Measurements from ENCODE around the gene SV2B.
"Not testable (repeated sequence)": the region's sequence is repeated elsewhere in the genome, so short reads cannot be mapped to it uniquely, and the experiment has no call there.

Gene SV2B

GRCh38 chr15:91073077-91073476 lies 27.0 kb upstream of the SV2B start:
- Histone ChIP-seq H3K4me2 (ENCODE audit: low read length) (no peak overlapping the region), H3K18ac (ENCODE audit: low read length) (no peak overlapping the region), H4K91ac (ENCODE audit: low read depth, low read length) (no peak overlapping the region), H3K23ac (ENCODE audit: low read length) (no peak overlapping the region), H2BK12ac (ENCODE audit: low read length) (no peak overlapping the region), H3K79me2 (ENCODE audit: control insufficient read depth, insufficient read depth, low read length, poor library complexity) (no peaks in the 10 kb centered on the region), H3K36me3 (ENCODE audit: control insufficient read depth in 1 of 2, insufficient read depth in 2 of 2, low read length in 2 of 2) (no peaks in the 10 kb centered on the region), H3K27me3 (ENCODE audit: insufficient read depth, low read length) (no peaks in the 10 kb centered on the region), H4K8ac (ENCODE audit: low read depth, low read length) (no peak overlapping the region), H3K4me3 (ENCODE audit: low read depth, low read length) (no peak overlapping the region), H3K4me1 (ENCODE audit: control insufficient read depth in 1 of 2, insufficient read depth in 2 of 2, low read length in 2 of 2) (no peaks in the 10 kb centered on the region), H2BK5ac (ENCODE audit: low read depth, low read length, poor library complexity) (no peak overlapping the region), H3K27ac (ENCODE audit: low read depth, low read length) (no peak overlapping the region), H2AFZ (ENCODE audit: insufficient read depth, low read length, poor library complexity) (no peak overlapping the region), H3K14ac (ENCODE audit: low read length) (no peak overlapping the region), H2BK120ac (ENCODE audit: insufficient read depth, low read length, poor library complexity) (no peak overlapping the region), H2AK5ac (ENCODE audit: low read length) (no peak overlapping the region), H3K9ac (ENCODE audit: low read length) (no peak overlapping the region), H3K79me1 (ENCODE audit: low read length) (no peaks in the 10 kb centered on the region), H3K9me3 (ENCODE audit: insufficient read depth, low read depth, low read length) (no peaks in the 10 kb centered on the region), H4K12ac (ENCODE audit: low read depth, low read length) (no peak overlapping the region), H3K4ac (ENCODE audit: low read depth, low read length) (no peak overlapping the region)
- DNase-seq = no peak
- no CpG with 5 or more reads among the region's 2 CpGs for WGBS (ENCODE audit: extremely low coverage, insufficient coverage, insufficient read length)

- no peak for DNase-seq
- Histone ChIP-seq H3K4me2 (ENCODE audit: low read length) (no peak overlapping the region), H4K12ac (ENCODE audit: low read depth, low read length) (no peak overlapping the region), H3K79me2 (ENCODE audit: control insufficient read depth, insufficient read depth, low read length, poor library complexity) (no peaks in the 10 kb centered on the region), H3K27ac (ENCODE audit: low read depth, low read length) (no peak overlapping the region), H2BK12ac (ENCODE audit: low read length) (no peak overlapping the region), H3K79me1 (ENCODE audit: low read length) (no peaks in the 10 kb centered on the region), H3K4ac (ENCODE audit: low read depth, low read length) (no peak overlapping the region), H2BK120ac (ENCODE audit: insufficient read depth, low read length, poor library complexity) (no peak overlapping the region), H4K91ac (ENCODE audit: low read depth, low read length) (no peak overlapping the region), H3K4me3 (ENCODE audit: low read depth, low read length) (no peak overlapping the region), H3K27me3 (ENCODE audit: insufficient read depth, low read length) (no peaks in the 10 kb centered on the region), H3K14ac (ENCODE audit: low read length) (no peak overlapping the region), H3K18ac (ENCODE audit: low read length) (no peak overlapping the region), H3K36me3 (ENCODE audit: control insufficient read depth in 1 of 2, insufficient read depth in 2 of 2, low read length in 2 of 2) (no peaks in the 10 kb centered on the region), H3K9ac (ENCODE audit: low read length) (no peak overlapping the region), H3K9me3 (ENCODE audit: insufficient read depth, low read depth, low read length) (no peaks in the 10 kb centered on the region), H2AFZ (ENCODE audit: insufficient read depth, low read length, poor library complexity) (no peak overlapping the region), H3K23ac (ENCODE audit: low read length) (no peak overlapping the region), H2AK5ac (ENCODE audit: low read length) (no peak overlapping the region), H2BK5ac (ENCODE audit: low read depth, low read length, poor library complexity) (no peak overlapping the region), H4K8ac (ENCODE audit: low read depth, low read length) (no peak overlapping the region), H3K4me1 (ENCODE audit: control insufficient read depth in 1 of 2, insufficient read depth in 2 of 2, low read length in 2 of 2) (no peaks in the 10 kb centered on the region)
- no CpG with 5 or more reads among the region's 1 CpG for WGBS (ENCODE audit: extremely low coverage, insufficient coverage, insufficient read length)
These were observed 26.3 kb upstream of the SV2B start for GRCh38 chr15:91073768-91074167.

- Histone ChIP-seq H4K8ac (ENCODE audit: low read depth, low read length) (no peak overlapping the region), H3K36me3 (ENCODE audit: control insufficient read depth in 1 of 2, insufficient read depth in 2 of 2, low read length in 2 of 2) (no peaks in the 10 kb centered on the region), H2BK12ac (ENCODE audit: low read length) (no peak overlapping the region), H3K4me1 (ENCODE audit: control insufficient read depth in 1 of 2, insufficient read depth in 2 of 2, low read length in 2 of 2) (no peaks in the 10 kb centered on the region), H4K12ac (ENCODE audit: low read depth, low read length) (no peak overlapping the region), H3K27ac (ENCODE audit: low read depth, low read length) (no peak overlapping the region), H3K79me2 (ENCODE audit: control insufficient read depth, insufficient read depth, low read length, poor library complexity) (no peaks in the 10 kb centered on the region), H3K23ac (ENCODE audit: low read length) (no peak overlapping the region), H2AK5ac (ENCODE audit: low read length) (no peak overlapping the region), H3K14ac (ENCODE audit: low read length) (no peak overlapping the region), H3K4me2 (ENCODE audit: low read length) (no peak overlapping the region), H2BK5ac (ENCODE audit: low read depth, low read length, poor library complexity) (no peak overlapping the region), H3K9ac (ENCODE audit: low read length) (no peak overlapping the region), H2AFZ (ENCODE audit: insufficient read depth, low read length, poor library complexity) (no peak overlapping the region), H3K18ac (ENCODE audit: low read length) (no peak overlapping the region), H3K4ac (ENCODE audit: low read depth, low read length) (no peak overlapping the region), H3K9me3 (ENCODE audit: insufficient read depth, low read depth, low read length) (no peaks in the 10 kb centered on the region), H3K27me3 (ENCODE audit: insufficient read depth, low read length) (no peaks in the 10 kb centered on the region), H4K91ac (ENCODE audit: low read depth, low read length) (no peak overlapping the region), H3K4me3 (ENCODE audit: low read depth, low read length) (no peak overlapping the region), H2BK120ac (ENCODE audit: insufficient read depth, low read length, poor library complexity) (no peak overlapping the region), H3K79me1 (ENCODE audit: low read length) (no peaks in the 10 kb centered on the region)
- no peak for DNase-seq
- no CpG with 5 or more reads among the region's 1 CpG for WGBS (ENCODE audit: extremely low coverage, insufficient coverage, insufficient read length)
These were observed 24.3 kb upstream of the SV2B start for GRCh38 chr15:91075739-91076138.

- no peak overlapping the region for H3K23ac ChIP-seq (ENCODE audit: low read length)
- no peak overlapping the region for H2BK120ac ChIP-seq (ENCODE audit: insufficient read depth, low read length, poor library complexity)
- no peak overlapping the region for H3K4me3 ChIP-seq (ENCODE audit: low read depth, low read length)
- no peak overlapping the region for H3K18ac ChIP-seq (ENCODE audit: low read length)
- no peak overlapping the region for H4K8ac ChIP-seq (ENCODE audit: low read depth, low read length)
- H3K79me2 ChIP-seq (ENCODE audit: control insufficient read depth, insufficient read depth, low read length, poor library complexity) = no peaks in the 10 kb centered on the region
- no peak overlapping the region for H3K14ac ChIP-seq (ENCODE audit: low read length)
- no peak overlapping the region for H4K91ac ChIP-seq (ENCODE audit: low read depth, low read length)
- H2BK5ac ChIP-seq (ENCODE audit: low read depth, low read length, poor library complexity) = no peak overlapping the region
- no peaks in the 10 kb centered on the region for H3K4me1 ChIP-seq (ENCODE audit: control insufficient read depth in 1 of 2, insufficient read depth in 2 of 2, low read length in 2 of 2)
- no peak overlapping the region for H2AK5ac ChIP-seq (ENCODE audit: low read length)
- no peaks in the 10 kb centered on the region for H3K36me3 ChIP-seq (ENCODE audit: control insufficient read depth in 1 of 2, insufficient read depth in 2 of 2, low read length in 2 of 2)
- no peak overlapping the region for H2BK12ac ChIP-seq (ENCODE audit: low read length)
- no peaks in the 10 kb centered on the region for H3K79me1 ChIP-seq (ENCODE audit: low read length)
- H2AFZ ChIP-seq (ENCODE audit: insufficient read depth, low read length, poor library complexity) = no peak overlapping the region
- H3K9me3 ChIP-seq (ENCODE audit: insufficient read depth, low read depth, low read length) = no peaks in the 10 kb centered on the region
- no peak overlapping the region for H4K12ac ChIP-seq (ENCODE audit: low read depth, low read length)
- no peak for DNase-seq
- H3K27ac ChIP-seq (ENCODE audit: low read depth, low read length) = no peak overlapping the region
- no peaks in the 10 kb centered on the region for H3K27me3 ChIP-seq (ENCODE audit: insufficient read depth, low read length)
- no peak overlapping the region for H3K4ac ChIP-seq (ENCODE audit: low read depth, low read length)
- no peak overlapping the region for H3K4me2 ChIP-seq (ENCODE audit: low read length)
- no peak overlapping the region for H3K9ac ChIP-seq (ENCODE audit: low read length)
These were observed 23.0 kb upstream of the SV2B start for GRCh38 chr15:91077029-91077428.

GRCh38 chr15:91093866-91094265 lies 6.2 kb upstream of the SV2B start:
- not testable (repeated sequence) for DNase-seq; H3K79me2 ChIP-seq (ENCODE audit: control insufficient read depth, insufficient read depth, low read length, poor library complexity); H3K18ac ChIP-seq (ENCODE audit: low read length); H2AFZ ChIP-seq (ENCODE audit: insufficient read depth, low read length, poor library complexity); H3K14ac ChIP-seq (ENCODE audit: low read length); H3K79me1 ChIP-seq (ENCODE audit: low read length); H3K9me3 ChIP-seq (ENCODE audit: insufficient read depth, low read depth, low read length); H3K27me3 ChIP-seq (ENCODE audit: insufficient read depth, low read length); H3K4me2 ChIP-seq (ENCODE audit: low read length); H2BK120ac ChIP-seq (ENCODE audit: insufficient read depth, low read length, poor library complexity); H2AK5ac ChIP-seq (ENCODE audit: low read length); H4K8ac ChIP-seq (ENCODE audit: low read depth, low read length); H2BK5ac ChIP-seq (ENCODE audit: low read depth, low read length, poor library complexity); H3K4me1 ChIP-seq (ENCODE audit: control insufficient read depth in 1 of 2, insufficient read depth in 2 of 2, low read length in 2 of 2); H4K91ac ChIP-seq (ENCODE audit: low read depth, low read length); H4K12ac ChIP-seq (ENCODE audit: low read depth, low read length); H3K4me3 ChIP-seq (ENCODE audit: low read depth, low read length); H2BK12ac ChIP-seq (ENCODE audit: low read length); H3K9ac ChIP-seq (ENCODE audit: low read length); H3K36me3 ChIP-seq (ENCODE audit: control insufficient read depth in 1 of 2, insufficient read depth in 2 of 2, low read length in 2 of 2); H3K23ac ChIP-seq (ENCODE audit: low read length); H3K27ac ChIP-seq (ENCODE audit: low read depth, low read length); H3K4ac ChIP-seq (ENCODE audit: low read depth, low read length)
- no CpG with 5 or more reads among the region's 4 CpGs for WGBS (ENCODE audit: extremely low coverage, insufficient coverage, insufficient read length)
